ENCODE measurements around the gene PTGR2. TPM values are rescaled to one million over a fixed set of nuclear protein-coding genes. Genes with fewer than 3 reads are reported as not detected.

The PTGR2 gene
- total RNA-seq, 1 experiment from 2014 or later = 6.7 TPM

GRCh38 chr14:73887318-73887616 is 35.6 kb downstream of the PTGR2 start:
- no peaks in the 10 kb centered on the region for H3K27me3 Mint-ChIP-seq (ENCODE audit: low read depth)
- Histone ChIP-seq H3K27me3 (ENCODE audit: insufficient read depth, low read length) (no peaks in the 10 kb centered on the region), H2BK15ac (ENCODE audit: low read depth, low read length) (no peak overlapping the region), H4K5ac (ENCODE audit: insufficient read length, low read depth, low read length) (no peak overlapping the region), H4K20me1 (ENCODE audit: control insufficient read depth, insufficient read depth, insufficient read length) (no peaks in the 10 kb centered on the region), H2AFZ (ENCODE audit: low read length) (no peak overlapping the region), H3K18ac (ENCODE audit: insufficient read length, low read depth, low read length) (no peak overlapping the region), H3K23ac (ENCODE audit: insufficient read length, low read depth, low read length) (no peak overlapping the region), H2BK20ac (ENCODE audit: low read depth, low read length, poor library complexity, severe bottlenecking) (no peak overlapping the region), H4K8ac (replicated peaks; ENCODE audit: insufficient read length, low read depth, low read length) (no peak overlapping the region), H3K23me2 (ENCODE audit: insufficient read length, low read depth, low read length, poor library complexity, severe bottlenecking) (peaks cover 13% of the 10 kb centered on the region), H2AK5ac (ENCODE audit: insufficient read length, low read length) (no peak overlapping the region), H3K56ac (ENCODE audit: insufficient read length, low read depth, low read length) (no peak overlapping the region), H3K4me2 (ENCODE audit: insufficient read depth, insufficient read length, low read length) (peak overlapping the region; percentile 91), H3K9ac (ENCODE audit: extremely low read depth, insufficient read length, low read length) (peak overlapping the region; percentile 85), H3K14ac (ENCODE audit: insufficient read depth, low read length) (no peak overlapping the region), H3K4ac (ENCODE audit: low read depth, low read length) (no peak overlapping the region), H3K79me2 (ENCODE audit: insufficient read depth, low read length) (peaks cover 10% of the 10 kb centered on the region; the same call in 1 of the 2 replicates), H3K79me1 (ENCODE audit: insufficient read depth, low read depth, low read length, poor library complexity, severe bottlenecking) (peaks cover 6% of the 10 kb centered on the region), H2BK5ac (ENCODE audit: insufficient read length, low read length) (no peak overlapping the region), H2BK12ac (ENCODE audit: insufficient read length, low read depth, low read length) (no peak overlapping the region), H4K91ac (ENCODE audit: insufficient read length, low read depth, low read length) (no peak overlapping the region), H2BK120ac (ENCODE audit: low read depth, low read length, poor library complexity, severe bottlenecking) (no peak overlapping the region), H3K27ac (ENCODE audit: insufficient read length, low read depth, low read length) (no peak overlapping the region), H3K4me1 (ENCODE audit: insufficient read depth, low read length) (no peaks in the 10 kb centered on the region), H3K9me3 (ENCODE audit: control insufficient read depth, low read depth, low read length) (no peaks in the 10 kb centered on the region), H3T11ph (ENCODE audit: low read length) (no peak overlapping the region)
- WGBS (ENCODE audit: extremely low coverage, insufficient read length, low lambda C conversion rate) = no CpG with 5 or more reads among the region's 7 CpGs
- no peak for TF ChIP-seq CTCF (conservative IDR thresholded peaks at IDR 0.05)
- H3K9me3 Mint-ChIP-seq = no peaks in the 10 kb centered on the region
- peaks cover 19 to 21% of the 10 kb centered on the region in 2 experiments for H3K4me1 Mint-ChIP-seq
- H3K4me3 Mint-ChIP-seq = peak overlapping the region; percentile 86 to 91
- peak overlapping the region; percentile 42 to 85 (median 70); a peak in 4 of 7 replicates for H3K27ac Mint-ChIP-seq
- no peak for DNase-seq
- H3K36me3 Mint-ChIP-seq (ENCODE audit: insufficient read depth in 1 of 3, low read depth in 3 of 3) = peaks cover 0 to 7% (median 6%) of the 10 kb centered on the region in 3 experiments; a peak in 4 of 7 replicates
